GM18868 (cell line): Measurements from ENCODE around the gene CMTM2.

Source experiments
- ATAC-seq: cut with Tn5 transposase; IDR thresholded peaks from one replicate; pipeline ENCODE4 v1.9.1; 2021; ENCODE audit warnings: mild to moderate bottlenecking, moderate library complexity; ENCODE audit not compliant: unreplicated experiment

The CMTM2 gene

DNA sequence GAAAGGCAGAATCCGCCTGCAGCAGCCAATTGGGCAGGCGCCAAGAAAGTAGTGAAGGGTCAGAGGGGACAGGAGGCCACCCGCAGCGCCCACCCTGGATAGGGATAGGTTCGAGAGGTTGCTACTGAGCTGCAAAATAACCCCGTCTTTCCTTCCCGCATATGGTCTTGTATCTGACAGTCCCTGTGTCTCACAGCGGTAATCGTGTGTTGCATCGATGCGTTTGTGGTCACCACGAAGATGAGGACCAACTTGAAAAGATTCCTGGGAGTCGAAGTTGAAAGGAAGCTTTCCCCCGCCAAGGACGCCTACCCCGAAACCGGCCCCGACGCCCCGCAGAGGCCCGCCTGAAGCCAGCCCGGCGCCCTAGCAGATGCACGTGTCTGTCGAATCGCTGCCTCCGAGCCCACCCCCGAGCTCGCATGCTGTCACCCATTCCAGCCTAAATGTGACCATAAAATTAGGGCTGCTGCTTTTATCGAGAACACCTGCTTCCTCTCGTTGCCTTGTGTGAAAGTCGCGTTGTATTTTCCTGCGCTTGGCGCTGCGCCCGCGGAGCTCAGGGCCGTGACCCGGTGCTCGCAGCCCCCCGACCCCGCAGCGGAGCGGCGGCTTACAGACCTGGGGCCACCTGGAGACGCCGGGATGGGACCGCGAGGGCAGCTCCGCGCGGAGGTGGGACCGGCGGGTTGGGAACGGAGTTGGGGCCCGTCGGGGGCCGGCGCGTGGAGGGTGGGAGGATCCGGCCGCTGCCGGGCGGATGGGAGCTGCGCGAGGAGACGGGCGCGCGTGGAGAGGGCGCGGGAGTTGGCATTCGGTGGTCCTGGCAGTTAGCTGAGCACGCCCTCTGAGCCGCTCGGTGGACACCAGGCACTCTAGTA is at the start of gene CMTM2:
TSS of gene CMTM2 (plus strand) at position 813 of the 881 bp plus-strand sequence. CDS start 145 bp downstream, outside the sequence.
- no peak for ATAC-seq

DNA sequence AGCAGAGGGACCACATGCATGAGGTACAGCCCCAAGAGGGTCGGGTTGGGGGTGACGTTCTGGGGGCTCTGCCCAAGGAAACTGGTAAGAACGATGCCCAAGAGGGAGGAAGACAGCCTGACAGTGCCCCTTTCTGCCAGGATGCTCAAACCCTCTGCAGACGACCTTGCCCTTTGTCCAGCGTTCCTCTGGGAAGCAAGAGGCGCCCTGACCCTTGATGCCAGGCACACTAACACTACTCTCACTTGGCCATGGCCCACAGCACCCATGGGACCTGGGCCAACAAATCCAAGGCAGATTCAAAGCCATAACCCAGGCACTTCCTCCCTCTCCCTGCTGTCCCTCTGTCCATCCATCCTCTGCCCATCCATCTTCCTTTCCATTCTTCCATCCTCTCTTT is 49.8 kb upstream of the CMTM2 start:
- ATAC-seq: no peak

DNA sequence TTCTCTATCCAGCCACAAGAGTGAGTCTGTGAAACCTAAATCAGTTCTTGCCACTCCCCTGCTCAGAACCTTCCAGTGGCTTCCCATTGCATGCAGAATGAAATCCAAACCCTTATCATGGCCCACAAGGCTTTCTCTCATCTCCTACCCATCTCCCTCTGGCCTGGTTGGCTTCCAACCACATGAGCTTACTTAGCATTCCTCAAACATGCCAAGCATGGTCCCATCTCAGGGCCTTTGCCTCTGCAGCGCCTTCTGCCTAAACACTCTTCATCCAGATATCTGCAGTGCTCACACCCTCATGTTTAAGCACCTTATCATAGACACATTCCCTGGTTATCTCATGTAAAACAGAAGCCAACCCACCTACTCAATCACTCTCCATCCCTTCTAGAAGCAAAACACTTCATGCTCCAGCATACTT is 44.9 kb upstream of the CMTM2 start:
- no peak for ATAC-seq

- no peak for ATAC-seq
These were observed 42.7 kb upstream of the CMTM2 start for GRCh38 chr16:66536525-66536924.

DNA sequence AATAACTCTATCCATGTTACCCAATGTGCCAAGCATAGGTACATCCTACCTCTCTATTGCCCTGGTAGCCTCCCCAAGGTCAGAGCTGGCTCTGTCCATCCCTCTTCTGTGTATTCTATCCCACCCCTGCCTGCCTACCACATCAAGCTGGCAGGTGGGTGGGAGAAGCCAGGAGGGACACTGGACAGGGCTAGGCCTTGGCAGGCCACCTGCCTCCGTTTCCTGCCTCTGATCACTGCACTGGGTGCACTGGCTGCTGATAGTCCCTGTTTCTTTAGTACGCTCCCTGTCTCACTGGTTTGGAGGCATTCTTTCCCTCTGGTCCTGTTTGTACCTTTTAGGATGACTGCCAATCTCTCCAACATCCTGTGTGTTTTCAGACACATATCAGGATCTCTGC is 42.0 kb upstream of the CMTM2 start:
- ATAC-seq: no peak

DNA sequence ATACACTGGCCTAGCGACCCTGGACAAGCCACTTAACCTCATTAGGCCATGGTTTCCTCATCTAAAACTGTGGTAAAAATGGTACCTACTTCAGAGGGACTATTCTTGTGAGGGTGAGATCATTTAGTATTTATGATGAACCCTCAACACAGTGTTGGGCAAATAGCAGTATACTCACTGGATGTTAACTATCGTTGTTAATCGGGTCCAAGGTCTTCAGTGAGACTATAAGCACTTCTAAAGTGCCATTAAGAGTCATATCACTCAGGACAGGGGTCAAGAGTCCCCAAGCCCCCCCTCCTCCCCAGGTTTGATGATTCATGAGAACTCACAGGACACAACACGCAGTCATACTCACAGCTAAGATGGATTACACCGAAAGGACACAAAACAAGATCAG is 40.4 kb upstream of the CMTM2 start:
- ATAC-seq: no peak

DNA sequence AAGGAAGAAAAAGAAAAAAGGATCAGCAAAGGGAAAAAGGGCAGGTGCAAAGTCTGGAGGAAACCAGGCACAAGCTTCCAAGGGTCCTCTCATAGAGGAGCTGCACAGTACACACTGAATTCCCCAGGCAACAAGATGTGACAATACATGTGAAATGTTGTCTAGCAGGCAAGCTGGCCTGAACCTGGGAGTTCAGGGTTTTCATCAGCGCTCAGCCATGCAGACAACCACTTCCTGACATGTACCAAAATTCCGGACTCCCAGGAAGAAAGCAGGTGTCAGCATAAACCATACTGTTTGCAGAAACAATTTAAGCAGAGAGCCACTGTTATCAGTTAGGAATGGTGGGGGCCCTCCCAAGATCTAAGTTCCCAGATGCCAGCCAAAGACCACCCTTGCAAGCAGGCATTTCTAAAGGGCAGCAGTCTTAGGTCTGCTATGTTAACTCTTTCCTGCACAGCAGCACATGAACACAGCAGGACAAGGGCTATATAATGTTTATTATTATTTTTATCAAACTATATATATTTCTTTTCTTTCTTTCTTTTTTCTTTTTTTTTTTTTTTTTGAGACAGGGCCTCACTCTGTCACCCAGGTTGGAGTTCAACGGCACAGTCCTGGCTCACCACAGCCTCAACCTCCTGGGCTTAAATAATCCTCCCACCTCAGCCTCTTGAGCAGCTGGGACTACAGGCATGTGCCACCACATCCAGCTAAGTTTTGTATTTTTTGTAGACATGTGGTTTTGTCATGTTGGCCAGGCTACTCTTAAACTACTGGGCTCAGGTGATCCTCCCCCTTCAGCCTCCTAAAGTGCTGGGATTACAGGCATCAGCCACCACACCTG is 39.4 kb upstream of the CMTM2 start:
- ATAC-seq: peak; percentile 86

GRCh38 chr16:66541388-66542355 is 37.6 kb upstream of the CMTM2 start:
- ATAC-seq: no peak

DNA sequence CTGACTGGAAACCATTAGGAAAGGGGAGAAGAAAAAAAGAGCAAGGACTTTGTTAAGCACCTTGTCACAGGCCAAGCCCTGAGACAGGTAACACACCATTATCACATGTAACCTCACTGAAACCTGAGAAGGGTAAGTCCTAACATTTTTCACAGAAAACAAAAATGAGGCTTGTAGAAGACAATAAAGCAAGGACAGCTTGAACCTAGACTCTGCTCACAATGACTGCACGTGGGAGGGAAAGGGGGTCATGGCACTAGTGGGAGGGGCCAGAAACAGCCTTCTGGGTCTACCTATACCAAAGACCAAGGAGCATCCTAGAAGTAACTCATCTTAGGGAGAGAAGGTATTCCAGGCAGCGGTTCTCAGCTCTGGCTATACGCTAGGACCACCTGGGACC is 36.9 kb upstream of the CMTM2 start:
- ATAC-seq: no peak

- ATAC-seq: no peak
These were observed 35.7 kb upstream of the CMTM2 start for GRCh38 chr16:66543541-66543940.

DNA sequence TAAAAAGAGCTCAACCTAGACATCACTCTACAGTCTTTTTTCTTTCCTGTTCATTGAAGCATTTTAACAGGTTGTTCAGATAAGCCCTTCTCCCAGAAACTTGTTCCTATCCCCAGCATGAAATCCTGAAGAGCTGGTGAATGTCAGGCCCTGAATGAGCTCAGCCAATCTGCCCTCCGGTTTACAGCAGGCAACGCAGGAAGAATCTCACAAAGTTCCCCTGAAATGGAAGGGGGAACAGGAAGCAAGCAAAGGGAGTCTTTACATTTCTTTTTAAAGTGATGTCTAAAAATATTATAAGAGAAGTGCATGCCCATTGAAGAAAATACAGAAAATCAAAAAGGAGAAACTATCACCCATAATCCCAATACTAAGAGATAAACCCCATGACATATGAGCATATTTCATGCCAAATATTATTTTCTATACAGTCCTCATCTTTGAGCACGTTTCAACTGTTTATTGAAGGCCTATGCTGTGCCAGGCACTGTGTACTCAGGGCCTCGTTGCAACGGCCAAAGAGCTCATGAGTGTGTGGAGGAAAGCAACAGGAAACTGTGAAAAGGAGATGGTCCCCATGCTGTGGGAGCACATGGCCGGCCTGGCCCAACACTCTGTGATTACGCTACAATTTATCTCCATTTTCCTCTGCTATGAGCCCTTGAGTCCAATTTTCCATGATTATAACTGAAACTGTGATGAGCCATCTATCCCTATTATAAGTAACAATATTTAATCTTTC is 35.1 kb upstream of the CMTM2 start:
- ATAC-seq: no peak

DNA sequence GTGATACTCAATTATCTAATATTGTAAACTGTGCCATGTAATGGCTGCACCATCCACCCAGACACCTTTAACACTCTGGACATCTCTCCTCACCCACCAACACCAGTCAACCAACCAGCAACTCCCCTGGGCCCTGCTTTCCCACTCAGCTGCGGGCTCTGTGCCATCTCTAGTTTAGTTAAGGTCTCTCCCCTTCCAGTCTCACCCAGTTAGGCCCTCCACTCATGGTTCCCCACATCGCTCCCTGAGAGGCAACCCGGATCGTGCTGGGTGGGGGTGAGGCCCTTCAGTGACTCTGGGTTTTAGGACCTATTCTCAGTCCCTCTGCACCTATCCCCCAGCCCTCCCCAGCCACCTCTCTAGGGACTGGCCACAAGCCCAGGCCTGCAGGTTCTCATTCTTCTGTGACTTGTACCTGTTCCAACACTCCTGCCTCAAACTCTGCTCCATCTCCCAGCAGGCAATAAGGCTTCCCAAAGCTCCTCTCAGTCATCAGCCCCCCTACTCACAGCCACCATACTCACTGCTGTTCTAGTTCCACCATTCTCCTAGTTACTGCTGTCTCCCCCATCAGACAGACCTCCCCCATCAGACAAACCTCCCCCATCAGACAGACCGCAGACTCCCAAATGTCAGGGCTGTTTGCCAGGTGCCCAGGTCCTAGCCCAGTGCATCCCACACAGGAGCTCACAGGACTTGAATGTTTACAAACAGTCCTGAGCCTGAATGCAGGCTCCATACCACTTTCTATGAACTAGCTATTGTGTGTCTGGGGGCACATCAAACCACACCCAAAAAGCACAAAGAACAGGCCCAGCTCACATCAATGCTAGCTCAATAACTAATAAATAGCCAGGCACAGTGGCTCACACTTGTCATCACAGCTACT is 31.9 kb upstream of the CMTM2 start:
- no peak for ATAC-seq

GRCh38 chr16:66548068-66548467 is 31.2 kb upstream of the CMTM2 start:
- ATAC-seq: no peak

DNA sequence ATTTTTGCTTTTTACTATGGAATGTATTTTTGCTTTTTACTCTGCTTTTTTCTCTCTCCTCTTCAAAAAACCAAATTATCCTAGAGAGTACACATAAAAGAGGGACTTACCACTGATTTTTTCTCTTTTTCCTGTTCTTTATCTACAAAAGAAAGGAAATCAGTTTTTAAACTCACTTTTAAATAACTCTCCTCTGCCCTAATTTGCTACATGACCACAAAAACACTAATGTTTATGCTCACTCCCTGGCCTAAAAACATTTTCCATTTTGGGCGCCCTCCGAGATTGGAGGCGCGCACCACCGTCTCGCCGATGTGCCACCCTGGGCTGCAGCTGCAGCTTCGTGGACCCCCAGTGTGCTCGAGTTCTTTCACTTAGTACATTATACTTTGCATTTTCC is 30.4 kb upstream of the CMTM2 start:
- ATAC-seq: no peak

DNA sequence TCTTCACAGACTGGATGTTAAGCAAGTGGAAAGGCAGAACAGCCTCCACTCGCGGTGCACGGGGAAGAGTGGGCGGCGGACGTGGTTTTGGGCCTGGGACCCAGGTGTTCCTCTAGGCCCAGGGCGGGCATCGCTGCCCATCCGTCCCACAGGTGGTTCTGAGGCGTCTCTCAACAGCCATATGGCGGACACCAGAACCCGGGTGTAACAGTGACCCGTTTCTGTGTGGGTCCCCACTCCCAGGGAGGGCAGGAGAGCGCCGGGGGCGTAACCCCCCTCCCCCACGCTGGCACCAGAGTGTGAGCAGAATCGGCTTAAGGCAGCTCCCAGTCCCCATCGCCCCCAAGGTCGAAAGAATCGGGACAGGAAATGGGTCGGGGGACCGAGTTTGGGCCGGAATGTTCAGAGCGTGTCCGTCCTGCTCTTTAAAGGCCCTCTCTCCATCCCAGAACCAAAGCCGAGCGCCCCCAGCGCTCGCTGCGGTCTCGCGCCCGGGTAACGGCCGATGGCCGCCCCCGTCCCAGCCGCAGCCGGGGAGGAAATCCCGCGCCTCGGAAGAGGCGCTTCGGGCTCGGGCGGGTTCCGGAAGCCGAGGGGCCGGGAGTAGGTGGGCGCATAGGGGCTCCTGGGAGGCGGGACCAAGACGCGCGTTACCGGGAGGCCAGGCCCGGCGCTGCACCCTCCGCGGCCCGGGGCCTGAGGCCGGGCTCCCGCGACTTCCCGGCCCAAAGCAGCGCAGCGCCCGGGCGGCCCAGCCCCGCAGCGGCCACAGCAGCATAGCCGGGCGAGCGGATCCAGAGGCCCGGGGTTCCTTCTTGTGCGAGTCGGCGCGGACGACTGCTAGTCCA is 29.8 kb upstream of the CMTM2 start, which contains the start of gene TK2:
TSS of gene TK2 (minus strand) at position 839 of the 848 bp plus-strand sequence. CDS start at position 778, 61 bp downstream.
- peak; percentile 44 for ATAC-seq

DNA sequence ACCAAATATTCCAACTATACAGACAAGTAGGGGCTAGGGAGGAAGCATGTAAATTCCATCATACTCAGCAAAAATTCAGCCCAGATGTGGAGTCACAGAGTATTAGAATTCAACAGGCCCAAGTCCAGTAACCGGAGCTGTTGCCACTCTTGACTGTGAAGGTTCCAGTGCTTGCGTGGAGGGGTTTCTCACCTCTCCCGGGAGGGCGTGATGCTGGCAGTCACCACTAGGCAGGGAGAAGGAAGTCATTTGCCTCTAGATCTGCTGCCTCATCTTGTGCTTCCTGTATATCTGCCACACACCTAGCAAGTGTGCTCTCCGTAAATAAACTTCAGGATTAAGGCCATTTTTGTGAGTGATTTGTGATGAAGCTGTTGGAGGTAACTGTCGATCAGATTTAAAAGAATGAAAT is 27.9 kb upstream of the CMTM2 start:
- no peak for ATAC-seq

- ATAC-seq: peak; percentile 4
These were observed 27.4 kb upstream of the CMTM2 start for GRCh38 chr16:66551788-66552285.
